GM18505 (cell line): ENCODE results near the gene ADAT3.

Experiments
- ATAC-seq: cut with Tn5 transposase; IDR thresholded peaks from one replicate; pipeline ENCODE4 v1.9.1; 2021; ENCODE audit not compliant: unreplicated experiment
- POLR2A ChIP-seq: IDR thresholded peaks from 4 replicates; pipeline ENCODE4 v1.6.1; 2011; ENCODE audit warnings: borderline replicate concordance; ENCODE audit not compliant: insufficient read depth, insufficient read length; ENCODE audit errors: extremely low read depth

Gene ADAT3

DNA sequence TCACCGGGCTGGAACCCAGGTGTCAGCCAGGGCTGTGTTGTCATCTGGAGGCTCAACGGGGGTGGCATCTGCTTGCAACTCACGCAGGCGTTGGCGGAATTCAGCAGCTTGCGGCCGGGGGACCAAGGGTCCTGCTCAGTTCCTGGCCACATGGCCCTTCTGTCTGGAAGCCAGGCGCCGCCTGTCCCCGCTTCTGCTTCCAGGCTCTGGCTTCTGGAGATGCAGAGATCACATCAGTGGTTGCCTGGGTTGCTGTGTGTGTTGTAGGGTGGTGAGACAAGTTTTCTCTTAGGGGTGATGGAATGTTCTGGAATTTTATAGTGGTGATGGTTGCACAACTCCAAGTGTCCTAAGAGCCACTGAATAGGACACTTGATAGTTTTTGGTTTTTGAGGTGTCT lies 5.0 kb downstream of the ADAT3 start:
- no peak for TF ChIP-seq POLR2A
- no peak for ATAC-seq

DNA sequence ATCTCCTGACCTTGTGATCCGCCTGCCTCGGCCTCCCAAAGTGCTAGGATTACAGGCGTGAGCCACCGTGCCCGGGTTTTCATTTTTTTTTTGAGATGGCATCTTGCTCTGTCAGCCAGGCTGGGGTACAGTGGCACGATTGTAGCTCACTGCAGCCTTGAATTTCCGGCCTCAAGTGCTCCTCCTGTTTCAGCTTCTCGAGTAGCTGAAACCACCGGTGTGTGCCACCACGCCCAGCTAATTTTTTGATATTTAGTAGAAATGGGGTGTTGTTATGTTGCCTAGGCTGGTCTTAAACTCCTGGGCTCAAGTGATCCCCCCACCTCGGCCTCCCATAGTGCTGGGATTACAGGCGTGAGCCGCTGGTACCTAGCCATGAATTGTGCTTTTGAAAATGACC lies 5.9 kb downstream of the ADAT3 start:
- no peak for ATAC-seq
- TF ChIP-seq POLR2A = no peak

DNA sequence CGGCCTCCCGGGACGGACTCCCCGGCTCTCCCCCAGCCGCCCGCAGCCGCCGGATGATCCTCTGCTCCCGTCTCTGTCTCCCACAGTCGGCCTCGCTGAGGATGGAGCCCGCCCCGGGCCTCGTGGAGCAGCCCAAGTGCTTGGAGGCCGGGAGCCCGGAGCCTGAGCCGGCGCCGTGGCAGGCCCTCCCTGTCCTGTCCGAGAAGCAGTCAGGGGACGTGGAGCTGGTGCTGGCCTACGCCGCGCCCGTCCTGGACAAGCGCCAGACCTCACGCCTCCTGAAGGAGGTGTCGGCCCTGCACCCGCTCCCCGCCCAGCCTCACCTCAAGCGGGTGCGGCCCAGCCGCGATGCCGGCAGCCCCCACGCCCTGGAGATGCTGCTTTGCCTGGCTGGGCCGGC lies 6.8 kb downstream of the ADAT3 start:
- no peak for ATAC-seq
- no peak for TF ChIP-seq POLR2A

DNA sequence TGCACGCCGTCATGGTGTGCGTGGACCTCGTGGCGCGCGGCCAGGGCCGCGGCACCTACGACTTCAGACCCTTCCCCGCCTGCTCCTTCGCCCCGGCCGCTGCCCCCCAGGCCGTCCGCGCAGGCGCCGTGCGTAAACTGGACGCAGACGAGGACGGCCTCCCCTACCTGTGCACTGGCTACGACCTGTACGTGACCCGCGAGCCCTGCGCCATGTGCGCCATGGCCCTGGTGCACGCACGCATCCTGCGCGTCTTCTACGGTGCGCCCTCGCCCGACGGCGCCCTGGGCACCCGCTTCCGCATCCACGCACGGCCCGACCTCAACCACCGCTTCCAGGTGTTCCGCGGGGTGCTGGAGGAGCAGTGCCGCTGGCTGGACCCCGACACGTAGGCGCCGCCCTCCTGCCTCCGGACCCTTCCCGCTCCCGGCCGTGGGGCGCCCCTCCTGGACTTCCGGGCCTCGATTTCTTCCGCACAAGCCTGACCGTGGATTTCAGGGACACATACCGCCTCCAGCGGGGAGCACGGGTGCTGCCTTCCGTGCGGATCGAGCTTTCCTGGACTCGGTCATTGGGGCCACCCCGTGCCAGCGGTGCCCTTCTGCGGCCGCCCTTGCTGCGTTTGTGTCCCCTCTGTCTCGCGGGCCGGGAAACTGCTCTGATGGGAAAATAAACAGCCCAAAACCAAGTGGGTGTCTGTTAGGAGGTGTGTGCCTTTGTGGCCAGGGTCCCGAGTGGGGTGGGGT lies 7.7 kb downstream of the ADAT3 start:
- no peak for ATAC-seq
- no peak for TF ChIP-seq POLR2A

- no peak for TF ChIP-seq POLR2A
- ATAC-seq = no peak
Observed at GRCh38 chr19:1913781-1914577, 8.8 kb downstream of the ADAT3 start.

DNA sequence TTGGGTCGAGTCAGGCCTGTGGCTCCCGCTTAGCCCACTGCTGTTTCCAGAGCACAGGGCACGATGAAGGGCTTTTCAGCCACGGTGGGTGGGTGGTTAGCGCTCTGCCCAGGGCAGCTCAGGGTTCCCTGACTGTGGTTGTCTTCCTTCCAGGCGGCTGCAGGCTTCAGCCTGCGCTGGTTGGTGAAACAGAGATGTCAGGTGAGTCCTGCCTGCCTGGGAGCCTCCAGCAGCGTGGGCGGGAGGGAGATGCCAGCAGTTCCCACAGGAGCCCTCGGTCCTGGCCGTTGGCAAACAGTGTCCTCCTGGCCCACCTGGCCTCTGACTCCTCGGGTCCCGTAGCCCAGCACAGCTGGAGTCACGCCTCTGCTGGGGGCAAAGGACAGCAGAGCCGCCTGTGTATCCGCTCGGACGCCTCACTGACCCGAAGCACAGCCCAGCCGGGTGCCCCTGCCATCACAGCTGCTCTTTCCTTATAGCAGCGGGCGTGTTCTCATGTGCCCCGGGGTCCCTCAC lies 9.7 kb downstream of the ADAT3 start:
- no peak for TF ChIP-seq POLR2A
- ATAC-seq = no peak

DNA sequence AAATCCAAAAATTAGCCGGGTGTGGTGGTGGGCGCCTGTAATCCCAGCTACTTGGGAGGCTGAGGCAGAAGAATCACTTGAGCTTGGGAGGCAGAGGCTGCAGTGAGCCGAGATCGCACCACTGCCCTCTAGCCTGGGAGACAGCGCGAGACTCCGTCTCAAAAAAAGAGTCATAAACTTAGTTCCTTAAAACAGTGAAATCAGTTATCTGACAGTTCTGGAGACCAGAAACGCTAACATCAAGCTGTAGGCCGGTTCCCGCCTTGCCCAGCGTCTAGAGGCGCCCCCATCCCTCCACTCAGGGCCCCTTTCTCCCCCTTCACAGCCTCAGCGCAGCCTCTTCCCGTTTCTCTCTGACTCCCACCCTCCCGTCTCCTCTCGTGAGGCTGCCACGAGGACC lies 11.9 kb downstream of the ADAT3 start:
- no peak for ATAC-seq
- no peak for TF ChIP-seq POLR2A

DNA sequence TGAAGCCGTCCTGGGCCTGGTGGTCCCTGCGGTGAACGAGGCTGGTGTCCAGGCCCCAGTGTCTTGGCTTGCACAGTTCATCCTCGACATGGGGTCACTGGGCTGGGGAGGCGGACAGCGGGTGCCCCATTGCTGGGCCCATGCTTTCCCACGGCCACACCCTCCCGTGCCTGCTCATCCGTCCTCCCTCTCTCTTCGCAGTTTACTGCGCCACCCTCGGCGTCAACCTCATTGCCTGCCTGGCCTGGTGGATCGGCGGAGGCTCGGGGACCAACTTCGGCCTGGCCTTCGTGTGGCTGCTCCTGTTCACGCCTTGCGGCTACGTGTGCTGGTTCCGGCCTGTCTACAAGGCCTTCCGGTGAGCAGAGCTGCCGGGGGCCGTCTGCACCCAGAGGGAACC lies 12.7 kb downstream of the ADAT3 start:
- no peak for TF ChIP-seq POLR2A
- no peak for ATAC-seq

- no peak for TF ChIP-seq POLR2A
- ATAC-seq = no peak
Observed at GRCh38 chr19:1918975-1919374, 13.8 kb downstream of the ADAT3 start.

DNA sequence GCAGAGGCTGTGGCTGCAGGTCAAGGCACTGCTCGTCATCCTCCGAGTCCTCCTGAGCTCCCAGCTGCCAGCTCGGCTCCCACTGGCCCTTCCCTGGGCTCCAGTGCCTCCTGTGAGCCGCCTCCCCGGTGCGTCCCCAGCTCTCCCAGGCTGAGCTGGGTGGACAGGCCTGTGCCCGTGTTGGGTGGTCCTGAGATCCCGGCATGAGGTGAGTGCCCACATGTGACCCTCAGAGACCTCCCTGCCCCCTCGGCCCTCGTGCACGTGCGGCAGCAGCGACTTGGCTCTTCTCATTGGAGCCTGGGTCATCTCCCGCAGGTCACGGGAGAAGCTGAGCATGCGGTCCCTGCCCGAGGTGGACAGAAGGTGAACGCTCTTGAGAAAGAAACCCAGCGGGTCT lies 15.4 kb downstream of the ADAT3 start:
- TF ChIP-seq POLR2A = no peak
- ATAC-seq = no peak

DNA sequence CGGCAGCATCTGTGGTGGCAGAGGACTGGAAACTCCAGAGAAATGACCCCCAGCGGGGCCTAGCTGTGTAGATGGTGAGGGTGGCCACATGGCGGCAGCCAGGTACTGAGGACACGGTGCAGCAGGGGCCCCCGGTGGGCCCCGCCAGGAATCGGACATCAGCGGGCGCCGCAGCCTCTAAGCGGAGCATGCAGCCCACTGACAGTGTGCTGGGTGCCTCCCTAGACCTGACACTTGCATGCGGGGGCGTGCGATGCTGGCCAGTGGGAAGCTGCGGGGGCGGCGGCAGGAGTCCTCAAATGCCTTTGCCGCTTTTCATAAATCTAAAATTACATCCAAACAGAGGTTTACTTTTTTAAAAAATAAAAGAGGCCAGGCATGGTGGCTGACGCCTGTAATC lies 16.1 kb downstream of the ADAT3 start:
- ATAC-seq = no peak

DNA sequence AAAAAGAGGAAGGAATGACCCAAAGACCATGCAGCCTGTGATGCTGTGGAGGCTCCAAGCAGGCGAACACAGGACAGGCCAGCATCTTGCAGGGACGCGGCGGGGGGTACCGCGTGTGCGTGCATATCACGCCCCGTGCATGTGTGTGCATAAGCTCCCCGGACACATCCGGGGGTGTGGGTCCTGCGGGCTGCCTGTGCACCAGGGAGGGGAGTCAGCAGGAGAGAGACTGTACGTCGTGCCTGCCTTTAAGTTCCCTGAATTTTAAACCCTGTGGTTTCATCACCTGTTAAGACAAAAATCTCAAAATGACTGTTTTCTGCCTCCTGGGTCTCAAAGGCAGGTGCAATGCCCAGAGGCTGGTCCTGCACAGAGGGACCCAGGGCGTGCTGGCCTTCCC lies 16.6 kb downstream of the ADAT3 start:
- no peak for ATAC-seq
- no peak for TF ChIP-seq POLR2A

More for the DNA sequence above, 16.1 kb downstream of the ADAT3 start:
- no peak for TF ChIP-seq POLR2A

- TF ChIP-seq POLR2A = no peak
- ATAC-seq = no peak
Observed at GRCh38 chr19:1922803-1923202, 17.6 kb downstream of the ADAT3 start.

- ATAC-seq = no peak
- TF ChIP-seq POLR2A = no peak
Observed at GRCh38 chr19:1923319-1923718, 18.1 kb downstream of the ADAT3 start.
